DND-41 (cell line): Measurements from ENCODE around the gene RGL1.

Source experiments
- ATAC-seq: fragments of 200-7000 bp; cut with Tn5 transposase; 3 replicates; pipeline ENCODE4 v1.9.1; 2021; ENCODE audit warnings: low read depth; ENCODE audit not compliant: insufficient read depth
- DNase-seq: peaks from one replicate; pipeline ENCODE4 v3.0.0-alpha.2; 2020
- H2AFZ ChIP-seq: 2 replicates; pipeline ENCODE4 v1.6.0; 2012; ENCODE audit warnings: low read depth, low read length
- H3K27ac ChIP-seq: 2 replicates; pipeline ENCODE4 v1.5.1; 2012; ENCODE audit warnings: low read length, inconsistent platforms
- H3K27me3 ChIP-seq: fragments of 200-600 bp; sonication (generic); 2 replicates; pipeline ENCODE4 v1.6.0; 2012; ENCODE audit warnings: low read length, mild to moderate bottlenecking, inconsistent platforms; ENCODE audit not compliant: insufficient read depth, poor library complexity
- H3K36me3 ChIP-seq: 2 replicates; pipeline ENCODE4 v1.5.1; 2012; ENCODE audit warnings: low read length, inconsistent platforms; ENCODE audit not compliant: insufficient read depth
- H3K4me1 ChIP-seq: 2 replicates; pipeline ENCODE4 v1.5.1; 2012; ENCODE audit warnings: mild to moderate bottlenecking, low read length; ENCODE audit not compliant: insufficient read depth
- H3K4me2 ChIP-seq: 2 replicates; pipeline ENCODE4 v1.6.0; 2012; ENCODE audit warnings: mild to moderate bottlenecking, moderate library complexity, low read length, inconsistent platforms; ENCODE audit not compliant: insufficient read depth
- H3K4me3 ChIP-seq, 2 experiments: fragments of 200-600 bp in 1 of 2; shearing (Covaris generic) in 1 of 2; 2 replicates each; pipeline ENCODE4 v1.5.1; 2012 to 2016; ENCODE audit warnings: inconsistent platforms in 2 of 2, low read length in 2 of 2, mild to moderate bottlenecking in 2 of 2, low read depth in 1 of 2, moderate library complexity in 1 of 2
- H3K79me2 ChIP-seq: 2 replicates; pipeline ENCODE4 v1.6.0; 2012; ENCODE audit warnings: low read length, inconsistent platforms; ENCODE audit not compliant: insufficient read depth
- H3K9ac ChIP-seq: 2 replicates; pipeline ENCODE4 v1.6.0; 2012; ENCODE audit warnings: low read depth, mild to moderate bottlenecking, inconsistent platforms, low read length, moderate library complexity
- H3K9me3 ChIP-seq: 2 replicates; pipeline ENCODE4 v1.5.1; 2012; ENCODE audit warnings: low read length, moderate library complexity, mild to moderate bottlenecking, inconsistent platforms; ENCODE audit not compliant: insufficient read depth, severe bottlenecking
- H4K20me1 ChIP-seq: 2 replicates; pipeline ENCODE4 v1.6.0; 2012; ENCODE audit warnings: low read length; ENCODE audit not compliant: insufficient read depth
- CTCF ChIP-seq: IDR thresholded peaks from 2 replicates; pipeline ENCODE4 v1.5.1; 2012; ENCODE audit warnings: borderline replicate concordance, low read length, moderate library complexity, mild to moderate bottlenecking; ENCODE audit not compliant: poor library complexity, severe bottlenecking; ENCODE audit errors: extremely low read depth
- EZH2 ChIP-seq: IDR thresholded peaks from 3 replicates; pipeline ENCODE4 v1.6.1; 2012; ENCODE audit warnings: borderline replicate concordance, low read depth, mild to moderate bottlenecking, moderate library complexity, low read length, inconsistent platforms; ENCODE audit not compliant: severe bottlenecking

RGL1 gene

GRCh38 chr1:183871142-183871541, 66.2 kb downstream of the RGL1 start:
- Histone ChIP-seq H4K20me1 (no peaks in the 10 kb centered on the region), H3K27me3 (no peaks in the 10 kb centered on the region), H3K36me3 (no peaks in the 10 kb centered on the region), H3K27ac (no peak overlapping the region), H3K9ac (no peak overlapping the region), H3K4me3 (no peak overlapping the region), H3K4me1 (no peaks in the 10 kb centered on the region), H3K4me2 (no peak overlapping the region), H2AFZ (no peak overlapping the region), H3K79me2 (no peaks in the 10 kb centered on the region), H3K9me3 (no peaks in the 10 kb centered on the region)
- ATAC-seq (no peak), DNase-seq (no peak)
- no peak for TF ChIP-seq CTCF
- no peak for TF ChIP-seq EZH2

- no peak for ATAC-seq
- Histone ChIP-seq H2AFZ (no peak overlapping the region), H3K36me3 (no peaks in the 10 kb centered on the region), H3K27ac (no peak overlapping the region), H3K4me3 (no peak overlapping the region), H3K4me2 (no peak overlapping the region), H4K20me1 (no peaks in the 10 kb centered on the region), H3K79me2 (no peaks in the 10 kb centered on the region), H3K27me3 (no peaks in the 10 kb centered on the region), H3K4me1 (no peaks in the 10 kb centered on the region), H3K9me3 (no peaks in the 10 kb centered on the region), H3K9ac (no peak overlapping the region)
- no peak for TF ChIP-seq CTCF
- TF ChIP-seq EZH2: no peak
- no peak for DNase-seq
These were observed 66.7 kb downstream of the RGL1 start for GRCh38 chr1:183871601-183872000.

DNA sequence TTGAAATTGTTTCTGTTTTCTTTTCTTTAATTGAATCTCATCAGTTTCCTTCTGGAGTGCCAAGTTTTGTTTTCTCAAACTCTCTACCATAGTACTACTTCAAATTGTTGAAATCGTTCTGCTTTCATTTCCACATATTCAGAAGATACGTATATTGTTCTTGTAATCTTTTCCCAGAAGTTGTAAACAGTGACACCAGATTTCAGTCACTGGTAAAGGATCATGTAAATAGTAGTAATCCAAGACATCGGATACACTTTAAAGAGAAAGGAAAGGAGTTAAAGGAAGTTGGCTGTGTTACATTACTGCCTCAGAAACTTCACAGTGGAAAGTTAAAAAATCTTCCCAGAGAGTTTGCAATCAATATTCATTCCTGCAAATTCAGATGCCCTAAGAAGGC, 67.5 kb downstream of the RGL1 start:
- no peak overlapping the region for H3K4me2 ChIP-seq
- H3K9ac ChIP-seq: no peak overlapping the region
- H3K79me2 ChIP-seq: no peaks in the 10 kb centered on the region
- H4K20me1 ChIP-seq: no peaks in the 10 kb centered on the region
- ATAC-seq (no peak), DNase-seq (no peak)
- no peaks in the 10 kb centered on the region for H3K9me3 ChIP-seq
- no peak overlapping the region for H3K27ac ChIP-seq
- no peaks in the 10 kb centered on the region for H3K4me1 ChIP-seq
- no peaks in the 10 kb centered on the region for H3K36me3 ChIP-seq
- H3K4me3 ChIP-seq: no peak overlapping the region
- no peaks in the 10 kb centered on the region for H3K27me3 ChIP-seq
- no peak for TF ChIP-seq EZH2
- no peak for TF ChIP-seq CTCF
- H2AFZ ChIP-seq: no peak overlapping the region

DNA sequence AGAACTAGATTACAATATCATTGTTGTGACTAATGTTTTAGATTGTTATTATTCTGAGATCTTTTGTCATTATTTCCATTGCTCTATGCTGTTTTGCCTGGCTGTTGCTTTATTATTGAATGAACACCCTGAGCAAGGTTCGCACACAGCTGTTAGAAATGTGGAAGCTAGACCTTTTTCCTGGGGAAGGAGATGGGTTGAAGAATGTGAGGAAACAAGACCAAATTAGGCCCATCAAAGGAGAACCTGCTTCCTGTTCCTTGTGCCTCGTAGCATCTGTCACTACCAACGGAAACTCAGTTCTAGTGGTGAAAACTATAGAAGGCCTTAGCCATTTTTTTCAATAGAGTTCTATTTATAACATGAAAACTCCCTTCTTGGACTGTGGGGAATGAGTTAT, 68.7 kb downstream of the RGL1 start:
- Histone ChIP-seq H3K4me2 (no peak overlapping the region), H3K9me3 (no peaks in the 10 kb centered on the region), H3K36me3 (no peaks in the 10 kb centered on the region), H2AFZ (no peak overlapping the region), H3K79me2 (no peaks in the 10 kb centered on the region), H3K27ac (no peak overlapping the region), H3K4me1 (no peaks in the 10 kb centered on the region), H3K9ac (no peak overlapping the region), H4K20me1 (no peaks in the 10 kb centered on the region), H3K4me3 (no peak overlapping the region), H3K27me3 (no peaks in the 10 kb centered on the region)
- DNase-seq: peak; percentile 10
- ATAC-seq: peak; percentile 85
- TF ChIP-seq EZH2: no peak
- TF ChIP-seq CTCF: no peak
